HG02973 (cell line): ENCODE data around the gene HEATR1.
A peak's percentile ranks its signal among the peaks of the same experiment; 100 is the strongest.
"Not testable (repeated sequence)": the region's sequence is repeated elsewhere in the genome, so short reads cannot be mapped to it uniquely, and the experiment has no call there.

Experiments
- ATAC-seq: cut with Tn5 transposase; IDR thresholded peaks from one replicate; pipeline ENCODE4 v1.9.1; 2021; ENCODE audit warnings: moderate library complexity; ENCODE audit not compliant: unreplicated experiment

The HEATR1 gene, protein sequence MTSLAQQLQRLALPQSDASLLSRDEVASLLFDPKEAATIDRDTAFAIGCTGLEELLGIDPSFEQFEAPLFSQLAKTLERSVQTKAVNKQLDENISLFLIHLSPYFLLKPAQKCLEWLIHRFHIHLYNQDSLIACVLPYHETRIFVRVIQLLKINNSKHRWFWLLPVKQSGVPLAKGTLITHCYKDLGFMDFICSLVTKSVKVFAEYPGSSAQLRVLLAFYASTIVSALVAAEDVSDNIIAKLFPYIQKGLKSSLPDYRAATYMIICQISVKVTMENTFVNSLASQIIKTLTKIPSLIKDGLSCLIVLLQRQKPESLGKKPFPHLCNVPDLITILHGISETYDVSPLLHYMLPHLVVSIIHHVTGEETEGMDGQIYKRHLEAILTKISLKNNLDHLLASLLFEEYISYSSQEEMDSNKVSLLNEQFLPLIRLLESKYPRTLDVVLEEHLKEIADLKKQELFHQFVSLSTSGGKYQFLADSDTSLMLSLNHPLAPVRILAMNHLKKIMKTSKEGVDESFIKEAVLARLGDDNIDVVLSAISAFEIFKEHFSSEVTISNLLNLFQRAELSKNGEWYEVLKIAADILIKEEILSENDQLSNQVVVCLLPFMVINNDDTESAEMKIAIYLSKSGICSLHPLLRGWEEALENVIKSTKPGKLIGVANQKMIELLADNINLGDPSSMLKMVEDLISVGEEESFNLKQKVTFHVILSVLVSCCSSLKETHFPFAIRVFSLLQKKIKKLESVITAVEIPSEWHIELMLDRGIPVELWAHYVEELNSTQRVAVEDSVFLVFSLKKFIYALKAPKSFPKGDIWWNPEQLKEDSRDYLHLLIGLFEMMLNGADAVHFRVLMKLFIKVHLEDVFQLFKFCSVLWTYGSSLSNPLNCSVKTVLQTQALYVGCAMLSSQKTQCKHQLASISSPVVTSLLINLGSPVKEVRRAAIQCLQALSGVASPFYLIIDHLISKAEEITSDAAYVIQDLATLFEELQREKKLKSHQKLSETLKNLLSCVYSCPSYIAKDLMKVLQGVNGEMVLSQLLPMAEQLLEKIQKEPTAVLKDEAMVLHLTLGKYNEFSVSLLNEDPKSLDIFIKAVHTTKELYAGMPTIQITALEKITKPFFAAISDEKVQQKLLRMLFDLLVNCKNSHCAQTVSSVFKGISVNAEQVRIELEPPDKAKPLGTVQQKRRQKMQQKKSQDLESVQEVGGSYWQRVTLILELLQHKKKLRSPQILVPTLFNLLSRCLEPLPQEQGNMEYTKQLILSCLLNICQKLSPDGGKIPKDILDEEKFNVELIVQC (N-terminal part only)

DNA sequence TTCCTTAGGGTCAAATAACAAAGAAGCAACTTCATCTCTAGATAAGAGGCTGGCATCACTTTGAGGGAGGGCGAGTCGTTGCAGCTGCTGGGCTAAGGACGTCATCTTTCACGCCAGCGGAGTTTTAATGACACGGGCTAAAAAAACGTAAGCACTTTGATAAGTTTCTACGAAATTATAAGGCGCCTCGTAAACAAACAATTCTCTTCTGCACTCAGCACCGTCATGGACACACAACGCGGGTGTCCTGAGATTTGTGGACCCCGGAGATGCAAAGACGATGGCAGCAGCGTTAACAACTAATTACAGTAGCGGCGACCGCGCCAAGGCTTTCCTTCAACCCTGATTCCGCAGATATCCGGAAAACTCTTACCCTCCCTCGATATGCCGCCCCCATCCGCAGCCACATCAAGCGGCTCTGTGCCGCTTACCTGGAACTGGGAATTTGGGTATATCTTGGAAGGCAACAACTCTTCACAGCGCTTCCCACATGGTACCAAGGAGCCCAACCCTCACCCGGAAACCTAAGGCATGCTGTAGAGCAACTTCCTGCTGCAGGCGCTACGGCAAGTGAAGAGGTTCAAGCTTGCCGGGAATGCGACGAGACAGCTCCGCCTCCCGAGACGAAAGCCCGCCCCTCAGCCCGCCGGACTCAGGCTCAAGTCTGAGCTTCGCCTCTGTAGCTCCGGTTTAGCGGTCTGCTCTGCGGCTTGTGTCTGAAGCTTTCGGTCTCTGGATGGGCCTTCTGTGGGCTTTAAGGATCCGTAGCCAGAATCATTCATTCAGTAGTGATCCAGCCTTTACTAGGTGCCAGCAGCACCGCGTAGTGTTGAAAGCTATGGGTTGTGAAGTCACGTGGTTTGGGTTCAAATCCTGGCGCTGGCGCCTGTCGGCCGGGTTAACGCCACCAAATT is at the start of gene HEATR1:
HEATR1 (minus strand) TSS at position 526 of the 914 bp plus-strand sequence; CDS start at position 105, 421 bp downstream.
- ATAC-seq, result peak; percentile 91

DNA sequence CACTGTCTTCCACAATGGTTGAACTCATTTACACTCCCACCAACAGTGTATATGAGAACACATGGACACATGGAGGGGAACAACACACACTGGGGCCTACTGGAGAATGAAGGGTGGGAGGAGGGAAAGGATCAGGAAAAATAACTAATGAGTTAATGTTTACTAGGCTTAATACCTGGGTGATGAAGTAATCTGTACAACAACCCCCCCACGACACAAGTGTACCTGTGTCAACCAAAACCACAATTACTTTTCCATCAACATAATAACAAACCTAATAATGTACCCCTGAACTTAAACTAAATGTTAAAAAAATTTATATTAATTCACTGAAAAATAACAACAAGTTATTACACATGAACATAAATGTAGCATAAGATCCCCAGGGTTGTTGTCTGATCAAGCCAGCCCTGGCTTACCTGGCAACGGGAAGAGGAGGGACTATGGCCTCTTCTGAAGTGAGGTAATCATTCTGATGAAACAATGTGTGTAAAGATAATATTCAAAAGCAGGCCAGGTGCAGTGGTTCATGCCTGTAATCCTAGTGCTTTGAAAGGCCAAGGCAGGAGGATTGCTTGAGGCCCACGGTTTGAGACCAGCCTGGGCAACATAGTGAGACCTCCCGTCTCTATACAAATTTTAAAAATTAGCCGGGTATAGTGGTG is 40.8 kb upstream of the HEATR1 start:
- no peak for ATAC-seq

- no peak for ATAC-seq
Measured at GRCh38 chr1:236642763-236643162, 38.4 kb upstream of the HEATR1 start.

GRCh38 chr1:236639686-236640085 is 35.4 kb upstream of the HEATR1 start:
- ATAC-seq, result no peak

- no peak for ATAC-seq
Measured at GRCh38 chr1:236638945-236639344, 34.6 kb upstream of the HEATR1 start.

DNA sequence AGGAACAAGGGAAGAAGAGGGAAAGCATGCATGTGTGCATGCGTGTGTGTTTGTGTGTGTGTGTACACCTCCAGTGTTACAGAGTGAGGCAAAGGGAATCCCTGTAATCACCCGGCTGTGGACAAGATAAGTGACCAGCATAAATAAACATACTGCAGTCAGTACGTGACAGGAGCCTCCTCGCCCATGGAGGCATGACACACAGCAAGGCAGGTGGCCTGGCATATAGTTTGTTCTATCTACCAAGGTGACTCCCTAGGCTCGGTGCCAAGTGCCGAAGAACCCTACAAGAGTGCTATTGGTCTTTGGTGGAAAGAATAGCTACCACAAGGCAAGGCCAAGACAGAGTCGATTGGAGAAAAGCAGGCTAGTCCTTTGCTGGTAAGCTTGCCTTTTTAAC is 31.7 kb upstream of the HEATR1 start:
- ATAC-seq, result no peak

- no peak for ATAC-seq
Measured at GRCh38 chr1:236627727-236628408, 23.6 kb upstream of the HEATR1 start.

GRCh38 chr1:236623371-236624166 is 19.3 kb upstream of the HEATR1 start:
- no peak for ATAC-seq

- ATAC-seq, result no peak
Measured at GRCh38 chr1:236622407-236622806, 18.1 kb upstream of the HEATR1 start.

DNA sequence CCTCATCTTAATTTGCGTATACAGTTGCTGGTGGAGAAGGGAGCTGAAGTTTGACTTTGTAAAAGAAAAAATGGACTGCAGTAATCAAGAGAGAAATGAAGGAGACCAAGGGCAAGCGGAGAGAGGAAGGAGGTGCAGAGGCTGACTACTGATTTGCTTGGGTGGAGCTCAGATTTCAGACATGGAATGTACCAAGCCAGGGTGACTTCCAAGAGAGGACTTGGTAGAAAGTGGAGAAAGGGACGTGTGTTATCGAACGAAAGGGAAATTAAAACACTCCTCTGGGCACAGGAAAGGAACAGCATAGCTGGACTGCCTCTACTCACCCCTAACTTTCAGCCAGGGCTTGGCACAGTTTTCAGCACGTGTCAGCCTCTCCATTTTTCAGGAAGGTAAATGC is 15.1 kb upstream of the HEATR1 start:
- no peak for ATAC-seq

GRCh38 chr1:236618507-236618906 is 14.2 kb upstream of the HEATR1 start:
- ATAC-seq, result no peak

DNA sequence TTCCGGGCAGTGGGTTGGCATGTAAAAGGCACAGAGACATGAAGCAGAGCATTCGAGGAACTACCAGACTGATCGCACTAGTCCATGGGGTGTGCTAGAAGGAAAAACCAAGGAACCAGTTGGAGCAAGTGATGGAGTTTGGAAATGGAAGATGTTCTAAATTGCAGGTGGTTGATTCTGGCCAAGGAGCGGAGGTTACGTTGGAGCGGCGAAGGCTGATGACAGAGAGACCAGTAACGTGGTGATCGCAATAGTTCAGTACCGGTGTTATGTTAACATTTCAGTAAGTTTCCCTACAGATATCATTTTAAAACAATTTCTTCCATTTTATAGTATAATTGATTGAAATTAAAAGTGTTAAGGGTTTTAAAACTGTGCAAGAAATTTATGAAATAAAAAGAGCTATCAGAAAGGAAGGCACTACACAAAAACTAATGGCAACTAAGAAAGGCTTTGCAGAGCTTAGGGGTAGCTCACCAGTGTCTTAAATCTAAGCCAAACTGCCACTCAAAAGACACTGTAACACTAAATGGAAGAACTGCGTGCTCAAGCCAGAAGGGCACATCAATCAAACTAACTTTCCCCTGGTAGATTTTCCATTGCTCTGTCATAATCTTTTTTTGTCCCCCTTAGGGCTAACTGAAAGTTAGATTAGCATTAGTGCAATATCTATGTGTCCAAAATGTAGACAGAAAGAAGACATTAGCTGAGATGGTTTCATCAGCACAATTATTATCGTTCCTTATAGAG is 11.3 kb upstream of the HEATR1 start:
- ATAC-seq, result no peak

DNA sequence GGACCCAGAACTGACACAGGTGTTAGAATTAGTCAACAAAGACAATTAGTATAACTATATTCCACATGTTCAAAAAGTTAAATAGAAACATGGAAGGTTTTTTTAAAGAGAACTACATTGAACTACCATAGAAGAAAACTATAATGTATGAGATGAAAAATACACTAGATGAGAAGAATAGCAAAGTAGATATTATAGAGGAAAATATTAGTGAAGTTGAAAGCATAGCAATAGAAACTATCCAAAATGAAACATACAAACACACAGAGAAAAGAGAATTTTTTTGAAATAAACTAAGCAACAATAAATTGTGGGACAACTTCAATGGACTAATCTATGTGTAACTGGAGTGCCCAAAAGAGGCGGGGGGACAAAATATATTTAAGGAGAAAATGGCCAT is 8.0 kb upstream of the HEATR1 start:
- ATAC-seq, result no peak

- ATAC-seq, result no peak
Measured at GRCh38 chr1:236608930-236609726, 4.8 kb upstream of the HEATR1 start.

DNA sequence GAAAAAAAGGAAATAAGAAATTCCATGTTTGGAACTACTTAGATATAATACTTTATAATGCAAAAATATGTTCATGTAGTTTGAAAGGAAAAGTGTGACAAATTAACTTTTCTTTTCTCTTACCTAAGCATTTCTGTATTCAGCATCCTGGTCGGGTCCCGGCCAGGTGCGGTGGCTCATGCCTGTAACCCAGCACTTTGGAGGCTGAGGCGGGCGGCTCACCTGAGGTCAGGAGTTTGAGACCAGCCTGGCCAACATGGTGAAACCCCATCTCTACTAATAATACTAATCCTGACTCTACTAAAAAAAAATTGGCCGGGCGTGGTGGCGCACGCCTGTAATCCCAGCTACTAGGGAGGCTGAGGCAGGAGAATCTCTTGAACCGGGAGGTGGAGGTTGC is 3.3 kb upstream of the HEATR1 start:
- not testable (repeated sequence) for ATAC-seq

DNA sequence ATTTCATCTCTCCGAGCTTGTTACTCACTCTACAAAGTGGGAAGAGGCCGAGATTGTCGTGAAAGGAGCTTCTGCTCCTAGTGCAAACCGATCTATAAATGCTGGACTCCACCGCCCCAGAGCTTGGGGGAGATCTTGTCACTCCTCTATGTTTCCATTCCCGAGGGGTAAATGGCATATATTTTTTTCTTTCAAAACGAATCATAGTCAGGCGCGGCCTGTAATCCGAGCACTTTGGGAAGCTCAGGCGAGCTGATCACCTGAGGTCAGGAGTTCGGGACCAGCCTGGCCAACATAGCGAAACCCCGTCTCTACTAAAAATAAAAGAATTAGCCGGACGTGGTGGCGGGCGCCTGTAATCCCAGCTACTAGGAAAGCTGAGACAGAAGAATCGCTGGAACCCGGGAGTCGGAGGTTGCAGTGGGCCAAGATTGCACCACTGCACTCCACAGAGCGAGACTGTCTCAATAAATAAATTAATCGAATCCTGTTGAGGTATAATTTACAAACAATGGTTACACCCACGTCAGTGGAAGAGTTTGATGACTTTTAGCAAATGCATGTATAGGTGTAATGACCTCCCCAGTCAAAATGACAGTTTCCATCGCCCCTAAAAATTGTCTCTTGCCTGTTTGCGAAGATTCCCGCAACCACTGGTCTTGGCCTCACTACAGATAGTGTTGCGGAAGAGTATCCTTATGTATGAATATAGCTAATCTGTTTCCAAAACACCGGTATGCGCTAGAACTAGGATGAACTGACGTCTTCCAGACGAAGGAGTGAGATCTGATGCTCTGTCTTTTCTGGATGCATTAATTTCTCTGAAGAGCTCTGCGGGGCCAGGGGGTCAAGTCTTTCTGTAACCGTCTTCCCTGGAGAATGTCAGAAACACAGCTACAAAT is 840 bp upstream of the HEATR1 start:
- ATAC-seq, result no peak
